ENCODE results near the gene RIPPLY2. TPM values are rescaled to one million over a fixed set of nuclear protein-coding genes. Genes with fewer than 3 reads are reported as not detected.
"Not testable (repeated sequence)": the region's sequence is repeated elsewhere in the genome, so short reads cannot be mapped to it uniquely, and the experiment has no call there.

RIPPLY2 gene, protein sequence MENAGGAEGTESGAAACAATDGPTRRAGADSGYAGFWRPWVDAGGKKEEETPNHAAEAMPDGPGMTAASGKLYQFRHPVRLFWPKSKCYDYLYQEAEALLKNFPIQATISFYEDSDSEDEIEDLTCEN
- total RNA-seq (2022) = 0.31 TPM in 1 of 2 replicates, not detected in the other
- Bru-seq, nascent RNA = percentile 25 among the genes with signal in this experiment
- BruChase-seq, experiment 1, labeled RNA remaining after a 6-hour chase = percentile 19 among the genes with signal in this experiment
- percentile 22 among the genes with signal in this experiment for BruChase-seq, experiment 2, labeled RNA remaining after a 2-hour chase
- long read RNA-seq, partial matches to known transcripts = 0 of 3 reads
- long read RNA-seq, other reads (novel, unspliced or antisense) = 0 of 3 reads

DNA sequence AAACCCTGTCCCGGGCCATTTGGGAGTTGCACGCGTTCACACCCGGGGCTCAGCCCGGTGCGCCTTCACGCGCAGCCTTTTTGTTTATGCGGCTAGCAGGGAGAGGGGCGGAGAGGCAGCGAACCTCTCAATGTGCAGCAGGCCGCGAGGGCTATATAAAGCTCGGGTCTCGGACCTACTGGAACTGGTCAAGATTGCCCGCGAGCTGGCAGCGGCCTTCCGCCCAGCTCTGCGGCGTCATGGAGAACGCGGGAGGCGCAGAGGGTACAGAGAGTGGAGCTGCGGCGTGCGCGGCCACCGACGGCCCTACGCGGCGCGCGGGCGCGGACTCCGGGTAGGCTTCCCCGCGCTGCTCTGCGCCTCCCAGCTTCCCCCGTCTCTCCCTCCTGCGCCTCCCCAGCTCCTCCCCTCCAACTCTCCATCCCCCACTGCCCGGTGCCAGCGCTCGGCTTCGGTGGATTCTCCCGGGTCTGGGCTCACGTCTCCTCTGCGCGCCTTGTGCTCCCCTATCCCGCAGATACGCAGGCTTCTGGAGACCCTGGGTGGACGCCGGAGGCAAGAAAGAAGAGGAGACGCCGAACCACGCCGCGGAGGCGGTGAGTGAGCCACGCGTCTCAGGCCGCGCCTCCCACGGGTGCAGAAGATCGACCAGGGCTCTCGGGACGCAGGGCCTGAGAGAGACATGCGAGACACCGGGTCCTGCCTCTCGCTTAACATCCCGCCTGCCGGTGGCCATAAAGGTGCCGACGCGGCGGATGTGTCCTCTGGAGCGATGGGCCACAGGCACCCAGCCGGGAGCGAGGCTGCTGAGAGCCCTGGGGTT, at the start of gene RIPPLY2:
Gene RIPPLY2, plus strand, starts transcription at position 183 of the 823 bp plus-strand sequence. Its CDS starts 57 bp downstream, at position 240.
- no peaks in the 10 kb centered on the region for H3K9me3 Mint-ChIP-seq (ENCODE audit: low read depth, unreplicated experiment)
- CTCF ChIA-PET = no interaction called here
- H3K36me3 Mint-ChIP-seq (ENCODE audit: insufficient read depth, unreplicated experiment) = peaks cover 10% of the 10 kb centered on the region
- intact Hi-C loops (cut with micrococcal nuclease; ENCODE audit: unreplicated experiment) = no loop called here
- no peak within 1 kb of the TSS for H3K27ac Mint-ChIP-seq (ENCODE audit: unreplicated experiment)
- TF ChIP-seq, protein P1, sequence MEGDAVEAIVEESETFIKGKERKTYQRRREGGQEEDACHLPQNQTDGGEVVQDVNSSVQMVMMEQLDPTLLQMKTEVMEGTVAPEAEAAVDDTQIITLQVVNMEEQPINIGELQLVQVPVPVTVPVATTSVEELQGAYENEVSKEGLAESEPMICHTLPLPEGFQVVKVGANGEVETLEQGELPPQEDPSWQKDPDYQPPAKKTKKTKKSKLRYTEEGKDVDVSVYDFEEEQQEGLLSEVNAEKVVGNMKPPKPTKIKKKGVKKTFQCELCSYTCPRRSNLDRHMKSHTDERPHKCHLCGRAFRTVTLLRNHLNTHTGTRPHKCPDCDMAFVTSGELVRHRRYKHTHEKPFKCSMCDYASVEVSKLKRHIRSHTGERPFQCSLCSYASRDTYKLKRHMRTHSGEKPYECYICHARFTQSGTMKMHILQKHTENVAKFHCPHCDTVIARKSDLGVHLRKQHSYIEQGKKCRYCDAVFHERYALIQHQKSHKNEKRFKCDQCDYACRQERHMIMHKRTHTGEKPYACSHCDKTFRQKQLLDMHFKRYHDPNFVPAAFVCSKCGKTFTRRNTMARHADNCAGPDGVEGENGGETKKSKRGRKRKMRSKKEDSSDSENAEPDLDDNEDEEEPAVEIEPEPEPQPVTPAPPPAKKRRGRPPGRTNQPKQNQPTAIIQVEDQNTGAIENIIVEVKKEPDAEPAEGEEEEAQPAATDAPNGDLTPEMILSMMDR (IDR thresholded peaks at IDR 0.05; ENCODE audit: unreplicated experiment) = no peak
- H3K4me3 Mint-ChIP-seq (ENCODE audit: low read depth, unreplicated experiment) = peak within 1 kb of the TSS; percentile 82
- BruUV-seq (replicated peaks) = no TSS peak
- peaks cover 52% of the 10 kb centered on the region for H3K27me3 Mint-ChIP-seq (ENCODE audit: unreplicated experiment)
- peaks cover 9% of the 10 kb centered on the region for H3K4me1 Mint-ChIP-seq (ENCODE audit: low read depth, unreplicated experiment)
- peak; percentile 49 for DNase-seq

DNA sequence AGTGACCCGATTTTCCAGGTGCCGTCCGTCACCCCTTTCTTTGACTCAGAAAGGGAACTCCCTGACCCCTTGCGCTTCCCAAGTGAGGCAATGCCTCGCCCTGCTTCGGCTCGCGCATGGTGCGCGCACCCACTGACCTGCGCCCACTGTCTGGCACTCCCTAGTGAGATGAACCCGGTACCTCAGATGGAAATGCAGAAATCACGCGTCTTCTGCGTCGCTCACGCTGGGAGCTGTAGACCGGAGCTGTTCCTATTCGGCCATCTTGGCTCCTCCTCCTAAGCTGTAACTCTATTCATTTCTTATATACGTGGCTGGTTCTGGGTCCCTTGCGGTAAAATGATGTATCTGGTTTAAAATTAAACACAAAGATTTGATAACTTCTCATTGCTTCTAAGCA, 49.7 kb upstream of the RIPPLY2 start:
- H3K9me3 Mint-ChIP-seq (ENCODE audit: low read depth, unreplicated experiment); intact Hi-C loops (cut with micrococcal nuclease; ENCODE audit: unreplicated experiment); H3K27ac Mint-ChIP-seq (ENCODE audit: unreplicated experiment); H3K4me3 Mint-ChIP-seq (ENCODE audit: low read depth, unreplicated experiment); H3K27me3 Mint-ChIP-seq (ENCODE audit: unreplicated experiment); CTCF ChIA-PET; DNase-seq; H3K4me1 Mint-ChIP-seq (ENCODE audit: low read depth, unreplicated experiment); BruUV-seq (replicated peaks); H3K36me3 Mint-ChIP-seq (ENCODE audit: insufficient read depth, unreplicated experiment): not testable (repeated sequence)

DNA sequence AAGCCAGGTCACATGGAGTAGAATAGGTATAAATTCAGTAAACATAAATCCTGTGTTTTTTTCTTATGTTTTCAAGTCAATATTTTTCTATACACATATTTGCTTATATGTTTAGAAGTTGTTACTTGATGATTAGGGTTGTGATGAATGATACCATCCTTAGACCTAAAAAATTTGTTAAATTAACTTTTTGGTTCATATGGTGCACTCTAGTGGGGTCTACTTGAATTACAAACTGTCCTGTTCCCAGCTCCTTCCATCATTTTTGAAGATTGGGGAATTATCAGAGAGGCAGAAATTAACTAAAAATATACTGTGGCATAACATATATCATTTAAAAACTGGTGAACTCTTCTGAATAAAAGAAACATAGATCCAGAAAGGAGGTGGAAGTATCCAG, 48.3 kb upstream of the RIPPLY2 start:
- H3K36me3 Mint-ChIP-seq (ENCODE audit: insufficient read depth, unreplicated experiment) = no peaks in the 10 kb centered on the region
- H3K27ac Mint-ChIP-seq (ENCODE audit: unreplicated experiment) = no peak overlapping the region
- no TSS peak for BruUV-seq (replicated peaks)
- TF ChIP-seq, protein P1 (IDR thresholded peaks at IDR 0.05; ENCODE audit: unreplicated experiment) = no peak
- no peaks in the 10 kb centered on the region for H3K27me3 Mint-ChIP-seq (ENCODE audit: unreplicated experiment)
- intact Hi-C loops (cut with micrococcal nuclease; ENCODE audit: unreplicated experiment) = loop anchor here (5.0 kb wide), 1 partner anchor 193 kb away; no protein-coding TSS in a partner anchor
- CTCF ChIA-PET = interaction anchor here (0.9 kb wide), 1 partner anchor 10 kb away, joined by 3 read pairs; no protein-coding TSS in a partner anchor
- H3K4me3 Mint-ChIP-seq (ENCODE audit: low read depth, unreplicated experiment) = no peak overlapping the region
- H3K4me1 Mint-ChIP-seq (ENCODE audit: low read depth, unreplicated experiment) = no peaks in the 10 kb centered on the region
- H3K9me3 Mint-ChIP-seq (ENCODE audit: low read depth, unreplicated experiment) = no peaks in the 10 kb centered on the region
- no peak for DNase-seq

DNA sequence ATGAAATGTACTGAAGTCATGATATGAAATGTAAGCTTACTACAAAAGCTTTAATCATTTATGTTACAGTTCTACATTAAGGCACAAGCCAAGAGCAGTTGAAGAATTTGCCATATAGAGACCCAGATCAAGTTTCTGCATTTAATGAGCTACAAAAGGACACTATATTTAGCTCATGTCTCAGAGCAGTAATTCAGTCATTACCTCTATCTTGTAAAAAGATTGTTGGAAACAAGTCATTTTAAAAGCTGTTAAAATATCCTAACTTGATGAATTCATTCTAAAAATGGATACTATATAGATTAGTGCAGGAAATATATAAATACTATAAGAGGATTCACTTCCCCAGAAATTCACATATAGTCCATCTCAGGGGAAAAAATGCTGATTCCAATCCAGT, 45.2 kb upstream of the RIPPLY2 start:
- no peak overlapping the region for H3K4me3 Mint-ChIP-seq (ENCODE audit: low read depth, unreplicated experiment)
- TF ChIP-seq, protein P1 (IDR thresholded peaks at IDR 0.05; ENCODE audit: unreplicated experiment) = no peak
- H3K4me1 Mint-ChIP-seq (ENCODE audit: low read depth, unreplicated experiment) = no peaks in the 10 kb centered on the region
- no peaks in the 10 kb centered on the region for H3K9me3 Mint-ChIP-seq (ENCODE audit: low read depth, unreplicated experiment)
- DNase-seq = no peak
- no peaks in the 10 kb centered on the region for H3K27me3 Mint-ChIP-seq (ENCODE audit: unreplicated experiment)
- intact Hi-C loops (cut with micrococcal nuclease; ENCODE audit: unreplicated experiment) = loop anchor here (5.0 kb wide), 1 partner anchor 196 kb away; no protein-coding TSS in a partner anchor
- no peaks in the 10 kb centered on the region for H3K36me3 Mint-ChIP-seq (ENCODE audit: insufficient read depth, unreplicated experiment)
- BruUV-seq (replicated peaks) = no TSS peak
- H3K27ac Mint-ChIP-seq (ENCODE audit: unreplicated experiment) = no peak overlapping the region
- CTCF ChIA-PET = no interaction called here

Data from Calu3 (cell line).